HG03460 (cell line): ENCODE results near the gene TTC16.
"Not testable (repeated sequence)": the region's sequence is repeated elsewhere in the genome, so short reads cannot be mapped to it uniquely, and the experiment has no call there.

Source experiments
- ATAC-seq: cut with Tn5 transposase; IDR thresholded peaks from one replicate; pipeline ENCODE4 v1.9.1; 2021; ENCODE audit not compliant: unreplicated experiment

TTC16 gene

DNA sequence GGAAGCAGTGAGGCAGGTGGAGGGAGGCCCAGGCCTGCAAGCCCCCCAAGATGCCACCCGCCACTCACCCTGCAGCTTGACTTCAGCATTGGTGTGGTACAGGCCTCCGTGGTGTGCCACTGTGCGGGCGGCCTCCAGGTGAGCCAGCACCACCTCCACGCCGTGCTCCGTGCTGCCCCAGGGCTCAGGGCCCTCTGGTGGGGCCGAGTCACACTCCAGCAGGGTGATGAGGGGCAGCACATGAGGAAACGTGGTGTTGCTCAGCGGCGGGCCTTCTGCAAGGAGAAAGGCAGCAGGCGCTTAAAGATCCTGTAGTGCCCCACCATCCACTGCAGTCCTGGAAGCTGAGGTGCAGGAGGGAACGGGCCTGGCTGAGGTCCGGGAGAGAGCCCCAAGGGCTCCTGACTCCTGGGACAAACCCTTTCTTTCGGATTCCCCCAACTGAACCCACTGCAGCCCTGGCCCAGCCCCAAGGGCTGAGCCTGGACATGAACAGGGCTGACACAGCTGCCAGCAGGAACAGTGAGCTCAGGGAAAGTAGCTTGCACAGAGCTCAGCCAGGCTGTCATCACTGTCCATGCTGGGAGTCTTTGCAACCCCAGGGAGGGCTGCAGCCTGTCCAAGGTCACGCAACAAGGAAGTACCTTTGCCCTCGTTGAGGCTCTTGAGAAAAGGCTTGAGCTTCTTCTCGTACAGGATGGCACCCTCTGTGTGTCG is 23.9 kb downstream of the TTC16 start:
- no peak for ATAC-seq

DNA sequence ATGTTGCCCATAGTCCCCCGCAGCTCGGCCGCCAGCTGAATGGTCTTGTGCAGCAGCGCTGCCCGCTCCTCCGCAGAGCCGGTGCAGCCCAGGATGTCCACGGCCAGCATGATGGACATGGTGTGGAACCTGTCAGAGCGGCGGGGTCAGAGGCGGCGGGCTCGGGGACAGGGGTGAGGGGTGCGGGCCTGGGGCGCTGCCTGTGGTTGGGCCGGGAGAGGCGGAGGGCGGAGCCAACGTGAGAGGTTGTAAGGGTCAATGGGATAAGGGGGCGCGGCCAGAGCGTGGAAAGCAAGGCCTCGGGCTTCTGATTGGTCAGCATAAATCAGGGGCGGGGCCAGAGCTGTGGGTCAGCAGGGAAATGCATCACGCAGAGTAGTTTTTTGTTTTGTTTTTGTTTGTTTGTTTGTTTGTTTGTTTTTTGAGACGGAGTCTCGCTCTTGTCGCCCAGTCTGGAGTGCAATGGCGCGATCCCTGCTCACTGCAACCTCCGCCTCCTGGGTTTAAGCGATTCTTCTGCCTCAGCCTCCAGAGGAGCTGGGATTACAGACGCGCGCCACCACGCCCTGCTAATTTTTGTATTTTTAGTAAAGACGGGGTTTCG is 26.1 kb downstream of the TTC16 start:
- ATAC-seq = no peak

DNA sequence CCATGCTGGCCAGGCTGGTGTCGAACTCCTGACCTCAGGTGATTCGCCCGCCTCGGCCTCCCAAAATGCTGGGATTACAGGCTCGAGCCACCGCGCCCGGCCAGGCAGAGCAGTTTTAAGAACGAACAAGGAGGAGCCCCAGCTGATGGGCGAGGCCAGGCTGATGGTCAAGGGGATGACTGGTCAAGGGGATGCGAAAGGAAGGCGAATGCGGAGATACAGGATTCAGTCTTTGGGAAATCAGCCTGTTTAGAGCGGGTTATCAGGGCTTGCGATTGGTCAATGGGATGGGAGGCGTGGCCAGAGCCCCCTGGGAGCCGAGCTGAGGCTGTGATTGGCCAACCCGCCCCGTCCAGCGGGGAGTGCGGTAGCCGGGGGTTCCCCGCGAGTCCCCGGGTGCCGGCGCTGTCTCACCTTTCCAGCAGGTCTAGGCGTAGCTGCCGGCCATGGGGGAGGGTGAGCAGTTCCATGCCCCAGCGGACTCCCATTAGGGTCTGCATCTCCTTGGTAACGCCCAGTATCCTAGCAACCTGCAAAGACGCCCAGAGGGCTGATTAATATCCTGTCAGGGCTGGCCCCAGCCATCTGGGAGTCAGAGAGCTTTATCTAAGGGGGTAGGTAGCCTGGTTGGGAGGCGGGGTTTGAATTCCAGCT is 26.7 kb downstream of the TTC16 start:
- ATAC-seq = no peak

- no peak for ATAC-seq
These were observed 28.7 kb downstream of the TTC16 start for GRCh38 chr9:127744398-127745110.

GRCh38 chr9:127746959-127747569 is 31.2 kb downstream of the TTC16 start:
- ATAC-seq = no peak

- ATAC-seq = no peak
These were observed 33.4 kb downstream of the TTC16 start for GRCh38 chr9:127749090-127749787.

DNA sequence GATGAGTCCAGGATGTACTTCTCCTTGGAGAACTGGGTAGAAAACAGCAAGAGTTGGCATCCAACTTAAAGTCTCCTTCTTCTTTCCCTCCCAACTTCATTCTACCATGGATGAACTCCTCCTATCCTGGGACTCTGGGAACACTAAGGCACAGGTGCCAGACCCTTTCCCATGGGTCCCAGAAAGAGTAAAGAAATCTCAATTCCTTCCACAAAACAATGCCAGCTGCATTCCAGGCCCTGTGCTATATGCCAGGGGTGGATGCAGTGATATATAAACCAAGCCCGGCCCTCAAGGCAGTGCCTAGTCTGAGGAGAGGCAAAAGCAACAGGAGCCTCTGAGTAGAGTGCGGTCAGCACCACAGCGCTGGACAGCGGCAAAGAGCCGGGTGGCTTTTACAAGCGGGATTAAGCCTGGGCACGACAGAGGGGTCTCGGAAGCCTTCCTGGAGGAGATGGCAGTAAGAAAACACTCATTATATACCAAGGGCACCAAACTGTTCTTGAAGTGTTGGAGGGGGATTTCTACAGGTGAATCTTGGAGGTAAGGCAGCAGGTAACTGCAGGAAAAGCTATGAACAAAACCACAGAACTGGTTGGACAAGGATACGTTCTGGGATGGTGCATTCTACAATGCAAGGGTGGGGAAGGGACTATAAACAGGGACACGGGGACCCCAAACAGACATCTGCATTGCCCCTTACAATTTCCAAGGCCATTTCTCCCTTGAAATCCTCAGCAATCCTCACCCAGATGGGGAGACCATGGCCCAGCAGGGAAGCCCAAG is 35.6 kb downstream of the TTC16 start:
- ATAC-seq = no peak

DNA sequence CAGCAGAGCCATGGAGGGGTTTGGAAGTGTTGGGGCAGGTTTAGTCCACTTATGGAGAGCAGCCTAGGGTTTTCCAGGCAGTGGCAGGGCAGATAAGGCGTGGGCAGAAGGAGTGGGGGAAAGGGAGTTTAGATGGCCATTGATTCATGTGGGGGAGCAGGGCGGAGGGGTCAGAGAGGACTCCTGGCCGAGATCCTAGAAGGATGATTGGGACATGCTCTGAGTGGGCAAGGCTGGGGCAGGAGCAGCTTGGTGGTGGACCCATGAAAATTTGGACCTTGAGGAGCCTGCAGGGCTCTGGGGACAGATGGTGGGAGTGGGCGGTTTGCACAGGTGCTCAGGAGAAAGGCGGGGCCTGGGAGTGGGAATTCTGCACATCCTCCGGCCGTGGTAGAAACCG is 37.3 kb downstream of the TTC16 start:
- ATAC-seq = no peak

DNA sequence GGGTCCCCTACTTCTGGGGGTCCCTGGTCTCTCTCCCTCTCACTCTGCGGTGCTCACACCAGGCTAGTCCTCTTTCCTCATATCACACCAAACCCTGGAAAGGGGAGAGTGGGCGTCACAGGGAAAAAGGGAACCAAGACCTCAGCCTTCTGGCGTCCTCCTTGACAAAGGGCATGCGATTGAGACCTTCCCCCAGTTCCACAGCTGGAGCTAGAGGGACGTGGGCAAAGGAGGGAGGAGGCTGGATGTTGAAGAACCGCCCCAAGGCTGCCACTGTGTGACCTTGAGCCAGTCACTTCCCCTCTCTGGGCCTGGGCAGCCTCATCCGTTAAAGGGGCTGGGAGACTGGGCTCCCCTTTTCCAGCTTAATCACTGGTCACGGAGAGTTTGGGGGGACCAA is 37.7 kb downstream of the TTC16 start:
- no peak for ATAC-seq

- ATAC-seq = no peak
These were observed 38.5 kb downstream of the TTC16 start for GRCh38 chr9:127754099-127755060.

DNA sequence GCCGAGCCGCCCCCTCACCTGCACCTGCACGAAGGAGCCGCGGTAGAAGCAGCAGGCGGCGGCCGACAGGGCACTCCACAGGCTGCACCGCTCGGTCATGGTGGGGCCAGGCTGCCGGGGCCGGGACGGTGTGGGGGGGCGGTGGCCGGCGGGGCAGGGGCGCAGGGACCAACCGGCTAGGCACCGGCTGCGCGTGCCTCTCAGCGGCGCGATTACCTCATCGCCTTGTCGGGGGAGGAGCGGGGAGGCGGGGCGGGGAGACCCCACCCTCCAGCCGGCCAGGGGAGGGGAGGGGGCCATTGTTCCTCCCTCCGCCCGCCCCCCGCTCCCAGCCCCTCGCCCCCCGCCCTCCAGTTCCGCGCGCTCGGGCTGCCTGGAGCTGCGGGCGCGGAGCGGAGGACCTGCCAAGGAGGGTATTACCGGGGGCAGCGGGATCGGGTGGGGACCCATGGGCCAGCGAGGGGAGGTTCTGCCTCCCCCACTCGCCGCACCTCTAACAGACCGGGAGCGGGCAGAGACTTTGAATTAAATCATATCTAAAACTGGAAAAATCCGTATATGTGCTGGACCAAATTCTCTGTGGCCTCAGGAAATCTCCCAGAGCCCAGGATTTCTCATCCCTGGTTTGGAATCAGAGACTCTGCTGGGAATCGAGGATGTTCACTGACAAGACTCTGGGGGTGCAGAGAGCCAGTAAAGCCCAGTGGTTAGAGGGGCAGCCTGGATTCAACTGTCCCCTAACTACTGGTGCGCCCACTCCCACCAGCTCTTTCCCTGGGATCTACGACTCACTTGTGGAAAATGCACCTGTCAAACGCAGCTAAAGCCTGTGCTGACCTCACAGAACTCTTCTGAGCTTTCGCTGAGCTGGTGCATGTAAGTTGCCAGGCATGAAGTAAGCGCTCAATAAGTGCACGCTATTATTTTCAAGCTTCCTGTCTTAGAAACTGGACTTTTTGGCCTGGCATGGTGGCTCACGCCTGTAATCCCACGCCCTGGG is 39.5 kb downstream of the TTC16 start:
- ATAC-seq = no peak

- ATAC-seq = no peak
These were observed 40.4 kb downstream of the TTC16 start for GRCh38 chr9:127756233-127756632.

DNA sequence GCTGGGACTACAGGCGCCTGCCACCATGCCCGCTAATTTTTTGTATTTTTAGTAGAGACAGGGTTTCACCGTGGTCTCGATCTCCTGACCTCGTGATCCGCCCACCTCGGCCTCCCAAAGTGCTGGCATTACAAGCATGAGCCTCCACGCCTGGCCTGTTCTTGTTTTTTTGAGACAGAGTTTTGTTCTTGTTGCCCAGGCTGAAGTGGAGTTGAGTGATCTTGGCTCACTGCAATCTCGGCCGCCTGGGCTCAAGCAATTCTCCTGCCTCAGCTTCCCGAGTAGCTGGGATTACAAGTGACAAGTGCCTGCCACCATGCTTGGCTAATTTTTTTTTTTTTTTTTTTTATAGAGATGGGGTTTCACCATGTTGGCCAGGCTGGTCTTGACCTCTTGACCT is 40.9 kb downstream of the TTC16 start:
- not testable (repeated sequence) for ATAC-seq

DNA sequence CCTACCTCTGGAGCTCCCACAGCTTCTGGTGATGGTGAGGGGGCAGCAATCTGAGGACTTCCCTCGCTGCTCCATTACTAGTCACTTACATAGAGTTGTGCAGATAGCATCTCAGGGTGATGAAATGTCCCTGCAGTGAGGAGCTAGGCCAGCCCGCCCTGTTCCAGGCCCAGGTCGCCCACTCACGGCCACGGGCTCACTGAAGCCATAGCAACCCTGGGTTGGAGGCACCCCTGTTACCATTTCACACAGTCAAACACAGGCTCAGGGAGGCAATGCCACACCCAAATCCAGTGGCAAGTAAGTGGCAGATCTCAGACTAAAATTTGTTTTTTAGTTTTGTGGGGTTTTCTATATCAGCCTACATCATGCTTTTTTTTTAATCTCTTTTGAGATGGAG is 43.0 kb downstream of the TTC16 start:
- ATAC-seq = no peak

DNA sequence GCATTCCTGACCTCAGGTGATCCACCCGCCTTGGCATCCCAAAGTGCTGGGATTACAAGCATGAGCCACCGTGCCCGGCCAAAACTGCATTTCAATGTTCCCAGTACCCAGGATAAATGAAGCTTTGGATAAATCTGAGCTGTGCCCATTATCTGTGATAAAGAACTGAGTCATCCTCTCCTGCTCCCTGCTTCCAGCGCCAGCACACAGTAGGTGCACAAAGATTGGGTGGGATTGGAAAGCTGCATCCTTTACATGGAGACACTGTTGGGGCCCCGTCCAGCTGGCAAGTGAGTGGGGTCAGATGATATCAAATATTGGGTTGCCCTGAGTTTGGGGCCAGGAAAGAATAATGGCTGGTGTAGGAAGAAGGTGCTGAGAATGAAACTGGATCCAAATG is 45.2 kb downstream of the TTC16 start:
- no peak for ATAC-seq

DNA sequence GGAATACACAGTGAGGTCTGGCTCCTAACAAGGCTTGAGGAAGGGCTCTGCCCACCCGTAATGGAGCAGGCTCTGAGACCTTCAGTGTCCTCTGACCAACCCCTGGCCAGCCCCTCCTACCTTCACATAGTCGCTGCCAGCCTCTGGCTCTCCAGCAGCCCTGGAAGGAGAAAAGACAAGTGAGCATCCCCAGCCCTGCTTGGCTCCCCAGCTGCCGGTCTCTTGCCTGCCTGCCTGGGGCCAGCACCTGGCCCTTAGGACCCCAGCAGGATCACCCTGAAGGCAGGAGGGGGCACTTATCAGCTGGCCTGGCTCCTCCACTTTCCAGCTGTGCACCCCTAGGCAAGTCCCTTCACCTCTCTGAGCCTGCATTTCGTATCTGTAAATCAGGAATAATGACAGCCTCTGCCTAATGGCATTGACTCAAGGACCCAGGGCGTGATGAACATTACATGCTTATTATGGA is 45.6 kb downstream of the TTC16 start:
- no peak for ATAC-seq

DNA sequence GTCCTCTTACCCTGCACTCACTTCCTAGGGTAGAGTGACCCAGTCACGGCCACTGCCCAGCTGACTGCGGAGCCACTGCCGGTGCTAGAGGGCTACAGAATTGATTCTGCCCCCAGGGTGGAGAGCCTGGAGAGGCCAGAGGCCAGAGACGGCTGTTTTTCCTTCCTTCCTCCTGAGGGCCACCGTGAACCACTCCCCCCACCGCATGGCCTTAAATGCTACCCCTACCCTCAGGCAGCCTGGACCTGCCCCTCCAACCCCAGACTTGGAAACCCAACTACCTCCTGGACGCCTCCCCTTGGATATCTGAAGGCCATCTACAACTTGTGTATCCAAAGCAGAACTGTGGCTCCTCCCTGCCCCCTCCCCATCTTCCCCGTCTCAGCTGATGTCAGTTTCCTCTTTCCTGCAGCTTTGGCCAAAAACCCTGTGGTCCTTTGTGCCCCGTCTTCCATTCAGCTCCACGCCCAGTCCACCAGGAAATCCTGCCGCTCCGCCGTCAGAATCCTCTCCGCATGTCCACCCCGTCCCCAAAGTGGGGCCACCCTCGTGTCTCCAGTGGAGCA is 46.3 kb downstream of the TTC16 start:
- no peak for ATAC-seq
